Endothelial cell (in vitro differentiated cells): ENCODE data around the gene WDR7. TPM values are rescaled to one million over a fixed set of nuclear protein-coding genes. Genes with fewer than 3 reads are reported as not detected.

Experiments
- DNase-seq: peaks from one replicate; pipeline ENCODE4 v3.0.0; 2021; ENCODE audit warnings: low spot score
- H3K27ac Mint-ChIP-seq: one replicate; pipeline ENCODE4 v1.8.0; 2021; ENCODE audit warnings: mixed read lengths, inconsistent platforms; ENCODE audit not compliant: unreplicated experiment
- H3K27me3 Mint-ChIP-seq: one replicate; pipeline ENCODE4 v1.8.0; 2021; ENCODE audit warnings: mild to moderate bottlenecking, moderate library complexity, mixed read lengths, inconsistent platforms; ENCODE audit not compliant: unreplicated experiment
- H3K36me3 Mint-ChIP-seq: one replicate; pipeline ENCODE4 v1.8.0; 2021; ENCODE audit warnings: mild to moderate bottlenecking, low read depth, mixed read lengths, inconsistent platforms; ENCODE audit not compliant: unreplicated experiment
- H3K4me1 Mint-ChIP-seq: one replicate; pipeline ENCODE4 v1.8.0; 2021; ENCODE audit warnings: mild to moderate bottlenecking, mixed read lengths, inconsistent platforms; ENCODE audit not compliant: unreplicated experiment
- H3K4me3 Mint-ChIP-seq: one replicate; pipeline ENCODE4 v1.8.0; 2021; ENCODE audit warnings: mild to moderate bottlenecking, mixed read lengths, inconsistent platforms; ENCODE audit not compliant: unreplicated experiment
- H3K9me3 Mint-ChIP-seq: one replicate; pipeline ENCODE4 v1.8.0; 2021; ENCODE audit warnings: mixed read lengths, inconsistent platforms; ENCODE audit not compliant: unreplicated experiment
- CTCF ChIP-seq: fragments of 200-600 bp; sonication (generic); IDR thresholded peaks from one replicate; pipeline ENCODE4 v1.5.0; 2021; ENCODE audit warnings: antibody characterized with exemption; ENCODE audit not compliant: unreplicated experiment
- total RNA-seq: library from RNA; stranded (reverse); fragmentation: NEBNext Ultra II Directional; extraction: Animal tissue kit (Norgen Biotek cat#: 25700); gene quantifications from one replicate; pipeline ENCODE4 v1.2.1, GENCODE V29; 2021; ENCODE audit not compliant: unreplicated experiment

The WDR7 gene
- total RNA-seq, 1 donor from 2014 or later = 42.0 TPM

- no peak for TF ChIP-seq CTCF
- no peaks in the 10 kb centered on the region for H3K27me3 Mint-ChIP-seq
- H3K4me1 Mint-ChIP-seq = no peaks in the 10 kb centered on the region
- H3K36me3 Mint-ChIP-seq = no peaks in the 10 kb centered on the region
- H3K27ac Mint-ChIP-seq = no peak overlapping the region
- H3K4me3 Mint-ChIP-seq = no peak overlapping the region
- no peak for DNase-seq
- no peaks in the 10 kb centered on the region for H3K9me3 Mint-ChIP-seq
These were observed 64.0 kb downstream of the WDR7 start for GRCh38 chr18:56715121-56715520.

GRCh38 chr18:56716692-56717146 lies 65.6 kb downstream of the WDR7 start:
- H3K27me3 Mint-ChIP-seq = no peaks in the 10 kb centered on the region
- H3K4me1 Mint-ChIP-seq = no peaks in the 10 kb centered on the region
- DNase-seq = no peak
- H3K9me3 Mint-ChIP-seq = no peaks in the 10 kb centered on the region
- H3K27ac Mint-ChIP-seq = no peak overlapping the region
- no peak for TF ChIP-seq CTCF
- no peak overlapping the region for H3K4me3 Mint-ChIP-seq
- no peaks in the 10 kb centered on the region for H3K36me3 Mint-ChIP-seq

- no peak overlapping the region for H3K27ac Mint-ChIP-seq
- DNase-seq = no peak
- H3K9me3 Mint-ChIP-seq = no peaks in the 10 kb centered on the region
- H3K4me1 Mint-ChIP-seq = no peaks in the 10 kb centered on the region
- H3K4me3 Mint-ChIP-seq = no peak overlapping the region
- TF ChIP-seq CTCF = no peak
- peaks cover 2% of the 10 kb centered on the region for H3K27me3 Mint-ChIP-seq
- H3K36me3 Mint-ChIP-seq = no peaks in the 10 kb centered on the region
These were observed 69.9 kb downstream of the WDR7 start for GRCh38 chr18:56721031-56721430.

- TF ChIP-seq CTCF = no peak
- H3K4me3 Mint-ChIP-seq = no peak overlapping the region
- no peaks in the 10 kb centered on the region for H3K36me3 Mint-ChIP-seq
- no peak overlapping the region for H3K27ac Mint-ChIP-seq
- DNase-seq = no peak
- H3K4me1 Mint-ChIP-seq = peaks cover under 1% of the 10 kb centered on the region
- no peaks in the 10 kb centered on the region for H3K9me3 Mint-ChIP-seq
- H3K27me3 Mint-ChIP-seq = peaks cover 2% of the 10 kb centered on the region
These were observed 70.3 kb downstream of the WDR7 start for GRCh38 chr18:56721491-56721890.

GRCh38 chr18:56722518-56722917 lies 71.4 kb downstream of the WDR7 start:
- Mint-ChIP-seq H3K4me1 (peaks cover 5% of the 10 kb centered on the region), H3K27ac (no peak overlapping the region), H3K4me3 (no peak overlapping the region), H3K9me3 (no peaks in the 10 kb centered on the region), H3K36me3 (no peaks in the 10 kb centered on the region), H3K27me3 (peaks cover 2% of the 10 kb centered on the region)
- no peak for DNase-seq
- TF ChIP-seq CTCF = no peak
